Naive B cell (primary cell): ENCODE results near the gene IFT57. TPM values are rescaled to one million over a fixed set of nuclear protein-coding genes. Genes with fewer than 3 reads are reported as not detected.
A peak's percentile ranks its signal among the peaks of the same experiment; 100 is the strongest.
"Not testable (repeated sequence)": the region's sequence is repeated elsewhere in the genome, so short reads cannot be mapped to it uniquely, and the experiment has no call there.

Experiments
- ATAC-seq, 2 donors: fragments of 150-1000 bp; cut with Tn5 transposase; 2 replicates each; pipeline ENCODE4 v1.10.0; 2021; ENCODE audit warnings: low read depth in 2 of 2, mild to moderate bottlenecking in 2 of 2, moderate library complexity in 2 of 2
- DNase-seq: peaks from one replicate; pipeline ENCODE4 v3.0.0; 2022
- H3K27ac Mint-ChIP-seq, 6 donors: one replicate each; pipeline ENCODE4 v1.8.0; 2020 to 2022; ENCODE audit warnings: mild to moderate bottlenecking in 6 of 6, mixed read lengths in 6 of 6, moderate library complexity in 5 of 6, inconsistent platforms in 2 of 6
- H3K27me3 Mint-ChIP-seq, 3 donors: one replicate each; pipeline ENCODE4 v1.8.0; 2021 to 2022; ENCODE audit warnings: mixed read lengths in 3 of 3, mild to moderate bottlenecking in 1 of 3
- H3K36me3 Mint-ChIP-seq, 2 donors: one replicate each; pipeline ENCODE4 v1.8.0; 2020 to 2022; ENCODE audit warnings: mixed read lengths in 2 of 2, inconsistent platforms in 1 of 2, mild to moderate bottlenecking in 1 of 2
- H3K4me1 Mint-ChIP-seq, 3 donors: one replicate each; pipeline ENCODE4 v1.8.0; 2020 to 2022; ENCODE audit warnings: mixed read lengths in 3 of 3, inconsistent platforms in 1 of 3, mild to moderate bottlenecking in 1 of 3, moderate library complexity in 1 of 3
- H3K4me3 Mint-ChIP-seq, 8 donors: one replicate each; pipeline ENCODE4 v1.8.0; 2020 to 2022; ENCODE audit warnings: mild to moderate bottlenecking in 8 of 8, mixed read lengths in 8 of 8, moderate library complexity in 8 of 8, inconsistent platforms in 2 of 8
- H3K9me3 Mint-ChIP-seq, 7 donors: one replicate each; pipeline ENCODE4 v1.8.0; 2020 to 2022; ENCODE audit warnings: mixed read lengths in 7 of 7, mild to moderate bottlenecking in 5 of 7, inconsistent platforms in 2 of 7, moderate library complexity in 1 of 7
- polyA plus RNA-seq, 6 donors: library from polyadenylated mRNA; unstranded; fragments of 300-500 nt; fragmentation: Illumina TruSeq; gene quantifications; one replicate each; pipeline ENCODE4 v1.2.3, GENCODE V29; 2021; ENCODE audit warnings: low read depth in 6 of 6

Gene IFT57
- polyA plus RNA-seq = 100 to 1,000 TPM; 160 to 239 (median 203) TPM

DNA sequence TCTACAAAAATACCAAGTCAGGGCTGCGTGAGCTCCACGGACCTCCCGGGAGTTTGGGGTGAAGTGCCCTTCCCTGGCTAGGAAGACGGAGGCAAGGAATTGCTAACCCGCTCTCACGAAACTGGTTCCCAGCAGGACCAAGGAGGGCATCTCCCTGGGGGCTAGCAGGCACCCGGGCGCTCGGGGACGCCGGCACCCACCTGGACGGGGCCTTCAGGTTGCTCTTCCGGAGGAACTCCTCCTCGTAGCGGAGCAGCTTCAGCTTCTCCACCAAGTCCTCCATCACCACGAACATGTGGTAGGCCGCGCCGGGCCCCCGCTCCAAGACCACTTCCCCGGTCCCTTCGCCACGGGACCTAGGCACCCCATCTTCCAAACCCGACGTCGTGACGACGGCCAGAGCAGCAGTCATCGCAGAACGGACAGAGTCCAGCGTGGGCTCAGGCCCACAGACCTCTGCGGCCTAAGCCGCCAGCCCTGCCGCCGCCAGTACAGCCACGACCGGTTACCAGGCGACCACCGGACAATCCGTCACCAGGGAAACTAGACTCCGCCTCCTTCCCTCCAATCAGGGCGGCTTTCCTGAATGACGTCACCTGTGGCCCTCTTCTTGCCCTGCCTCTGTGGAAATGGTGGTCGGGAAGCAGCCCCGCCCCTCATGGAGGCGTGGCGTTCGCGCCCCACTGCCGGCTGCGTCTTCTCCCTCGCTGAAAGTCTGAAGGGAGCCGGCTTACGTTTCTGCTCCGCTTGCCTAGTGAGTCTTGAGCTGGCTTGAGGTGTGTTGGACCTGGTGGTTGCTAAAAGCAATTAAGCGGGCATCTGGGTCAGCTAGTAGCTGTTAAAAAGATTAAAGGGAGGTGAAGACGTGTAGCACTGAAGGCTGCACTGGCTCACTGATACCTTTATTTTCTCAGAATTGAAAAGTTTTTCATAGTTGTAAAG, at the start of gene IFT57:
TSS of gene IFT57 (minus strand) at position 514 of the 942 bp plus-strand sequence. CDS start at position 412, 102 bp downstream.
- Mint-ChIP-seq H3K4me1 (peaks cover 27 to 58% (median 50%) of the 10 kb centered on the region in 3 donors), H3K4me3 (peak within 1 kb of the TSS; percentile 97 to 100 (median 100)), H3K36me3 (peaks cover 0 to 6% of the 10 kb centered on the region in 2 donors), H3K9me3 (no peaks in the 10 kb centered on the region), H3K27ac (peak within 1 kb of the TSS; percentile 99 to 100 (median 100)), H3K27me3 (no peaks in the 10 kb centered on the region)
- DNase-seq (peak; percentile 99), ATAC-seq (peak; percentile 82 to 87)

DNA sequence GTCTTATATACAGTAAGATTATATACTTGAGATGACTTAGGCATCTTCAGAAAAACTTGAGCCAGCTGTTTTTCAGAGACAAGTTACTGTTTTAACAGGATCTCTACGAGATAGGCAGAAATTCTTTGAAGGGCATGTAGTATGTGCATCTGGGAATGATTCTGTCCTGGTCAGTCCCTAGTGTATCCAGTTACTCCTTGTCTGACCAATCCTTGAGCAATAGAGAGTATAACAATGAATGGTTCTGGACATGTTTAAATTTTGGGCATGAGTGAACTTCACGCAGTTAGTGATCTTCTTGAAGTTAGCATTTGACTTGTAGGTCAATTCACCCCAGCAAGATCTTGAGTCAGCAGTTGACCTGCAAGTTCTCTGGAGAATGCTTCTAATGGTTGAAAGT, 49.4 kb upstream of the IFT57 start:
- no peak for ATAC-seq
- no peaks in the 10 kb centered on the region for H3K27me3 Mint-ChIP-seq

GRCh38 chr3:108268235-108268634, 46.0 kb upstream of the IFT57 start:
- not testable (repeated sequence) for DNase-seq, H3K27ac Mint-ChIP-seq, H3K27me3 Mint-ChIP-seq, ATAC-seq, H3K36me3 Mint-ChIP-seq, H3K4me1 Mint-ChIP-seq
- Mint-ChIP-seq H3K9me3 (peaks cover 0 to 17% (median 12%) of the 10 kb centered on the region in 7 donors), H3K4me3 (peak overlapping the region in 1 of 8 donors; percentile 42)

More for the DNA sequence above, 49.4 kb upstream of the IFT57 start:
- H3K36me3 Mint-ChIP-seq = no peaks in the 10 kb centered on the region
- H3K4me3 Mint-ChIP-seq = no peak overlapping the region
- peaks cover 0 to 17% (median 14%) of the 10 kb centered on the region in 7 donors for H3K9me3 Mint-ChIP-seq
- no peaks in the 10 kb centered on the region for H3K4me1 Mint-ChIP-seq
- H3K27ac Mint-ChIP-seq = no peak overlapping the region
- DNase-seq = no peak

GRCh38 chr3:108264534-108265298, 42.5 kb upstream of the IFT57 start:
- Mint-ChIP-seq H3K9me3 (peaks cover 0 to 17% (median 12%) of the 10 kb centered on the region in 7 donors), H3K27ac (peak overlapping the region in 3 of 6 donors; percentile 11 to 62 (median 51))
- not testable (repeated sequence) for DNase-seq, H3K4me1 Mint-ChIP-seq, ATAC-seq, H3K27me3 Mint-ChIP-seq, H3K4me3 Mint-ChIP-seq, H3K36me3 Mint-ChIP-seq

DNA sequence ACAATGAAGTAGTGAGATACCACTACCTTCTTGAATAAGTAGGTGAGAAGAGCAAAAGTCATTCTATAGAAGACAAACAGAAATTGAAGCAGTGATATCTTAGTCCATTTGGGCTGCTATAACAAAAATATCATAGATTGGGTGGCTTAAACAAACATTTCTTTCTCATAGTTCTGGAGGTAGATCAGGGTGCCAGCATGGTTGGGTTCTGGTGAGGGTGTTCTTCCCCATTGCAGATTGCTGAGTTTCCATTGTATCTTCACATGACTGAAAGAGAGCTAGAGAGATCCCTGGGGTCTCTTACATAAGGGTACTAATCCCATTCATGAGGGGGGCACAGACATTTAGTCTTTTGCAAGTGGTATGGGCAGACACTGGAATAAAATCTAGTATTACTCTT, 32.9 kb upstream of the IFT57 start:
- Mint-ChIP-seq H3K4me1 (no peaks in the 10 kb centered on the region), H3K27ac (no peak overlapping the region), H3K36me3 (no peaks in the 10 kb centered on the region), H3K4me3 (no peak overlapping the region), H3K9me3 (no peaks in the 10 kb centered on the region), H3K27me3 (no peaks in the 10 kb centered on the region)
- no peak for DNase-seq
- no peak for ATAC-seq

- Mint-ChIP-seq H3K9me3 (no peaks in the 10 kb centered on the region), H3K27ac (no peak overlapping the region), H3K4me3 (no peak overlapping the region), H3K4me1 (no peaks in the 10 kb centered on the region), H3K27me3 (no peaks in the 10 kb centered on the region), H3K36me3 (no peaks in the 10 kb centered on the region)
- no peak for DNase-seq
- ATAC-seq = no peak
Observed at GRCh38 chr3:108251844-108252243, 29.6 kb upstream of the IFT57 start.

DNA sequence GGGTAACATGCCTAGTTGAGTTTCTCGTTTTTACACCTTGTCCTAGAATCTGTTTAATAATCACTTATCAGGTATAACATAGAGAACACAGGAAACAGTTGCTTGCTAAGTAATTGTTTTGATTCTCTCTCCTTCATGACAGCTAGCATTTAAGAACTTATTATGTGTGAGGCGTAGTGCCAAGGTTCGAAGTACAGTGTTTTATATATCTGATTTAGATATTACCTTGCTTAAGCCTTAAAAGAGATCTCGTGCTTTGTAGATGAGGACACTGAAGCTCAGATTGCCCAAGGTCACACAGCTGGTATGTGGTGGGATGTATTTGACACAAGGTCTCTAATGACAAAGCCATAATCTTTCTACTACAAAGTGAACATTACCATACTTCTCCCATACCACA, 29.0 kb upstream of the IFT57 start:
- Mint-ChIP-seq H3K4me1 (peaks cover 0 to 2% (median 0%) of the 10 kb centered on the region in 3 donors), H3K9me3 (no peaks in the 10 kb centered on the region), H3K36me3 (no peaks in the 10 kb centered on the region), H3K27ac (no peak overlapping the region), H3K27me3 (no peaks in the 10 kb centered on the region), H3K4me3 (no peak overlapping the region)
- DNase-seq (no peak), ATAC-seq (no peak)

- no peak for ATAC-seq
- no peak overlapping the region for H3K4me3 Mint-ChIP-seq
- no peak for DNase-seq
- peaks cover 4 to 5% (median 5%) of the 10 kb centered on the region in 3 donors for H3K4me1 Mint-ChIP-seq
- H3K36me3 Mint-ChIP-seq = no peaks in the 10 kb centered on the region
- peaks cover 0 to 2% (median 0%) of the 10 kb centered on the region in 7 donors for H3K9me3 Mint-ChIP-seq
- no peak overlapping the region for H3K27ac Mint-ChIP-seq
- no peaks in the 10 kb centered on the region for H3K27me3 Mint-ChIP-seq
Observed at GRCh38 chr3:108250626-108251025, 28.4 kb upstream of the IFT57 start.

- peaks cover 6 to 10% of the 10 kb centered on the region in 2 donors for H3K36me3 Mint-ChIP-seq
- H3K9me3 Mint-ChIP-seq = peaks cover 0 to 12% (median 7%) of the 10 kb centered on the region in 7 donors
- ATAC-seq = no peak
- DNase-seq = no peak
- H3K27ac Mint-ChIP-seq = no peak overlapping the region
- peaks cover 15 to 19% (median 16%) of the 10 kb centered on the region in 3 donors for H3K4me1 Mint-ChIP-seq
- no peaks in the 10 kb centered on the region for H3K27me3 Mint-ChIP-seq
- H3K4me3 Mint-ChIP-seq = no peak overlapping the region
Observed at GRCh38 chr3:108243243-108243642, 21.0 kb upstream of the IFT57 start.

DNA sequence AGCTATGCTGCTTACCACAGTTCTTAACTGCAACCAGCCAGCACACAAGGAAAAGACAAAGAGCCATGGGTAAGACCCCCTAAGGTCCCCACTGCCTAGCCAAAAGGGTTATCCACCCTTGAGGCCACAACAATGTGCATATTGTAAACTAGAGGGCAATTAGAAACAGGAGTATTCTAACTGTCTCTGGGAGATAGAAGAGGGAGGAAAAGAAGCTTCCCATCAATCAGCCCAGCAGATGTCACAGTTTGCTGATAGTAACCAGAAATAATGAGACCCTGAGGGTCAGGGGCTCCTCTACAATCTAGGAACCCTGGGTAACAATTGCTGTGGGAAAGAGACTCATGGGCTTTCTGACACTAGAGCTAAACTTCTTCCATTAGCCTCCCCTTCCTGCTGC, 20.6 kb upstream of the IFT57 start:
- H3K27ac Mint-ChIP-seq = peak overlapping the region in 1 of 6 donors; percentile 16
- peaks cover 15 to 19% (median 16%) of the 10 kb centered on the region in 3 donors for H3K4me1 Mint-ChIP-seq
- DNase-seq = no peak
- H3K36me3 Mint-ChIP-seq = peaks cover 8 to 10% of the 10 kb centered on the region in 2 donors
- H3K27me3 Mint-ChIP-seq = no peaks in the 10 kb centered on the region
- H3K4me3 Mint-ChIP-seq = no peak overlapping the region
- no peak for ATAC-seq
- peaks cover 0 to 12% (median 7%) of the 10 kb centered on the region in 7 donors for H3K9me3 Mint-ChIP-seq

DNA sequence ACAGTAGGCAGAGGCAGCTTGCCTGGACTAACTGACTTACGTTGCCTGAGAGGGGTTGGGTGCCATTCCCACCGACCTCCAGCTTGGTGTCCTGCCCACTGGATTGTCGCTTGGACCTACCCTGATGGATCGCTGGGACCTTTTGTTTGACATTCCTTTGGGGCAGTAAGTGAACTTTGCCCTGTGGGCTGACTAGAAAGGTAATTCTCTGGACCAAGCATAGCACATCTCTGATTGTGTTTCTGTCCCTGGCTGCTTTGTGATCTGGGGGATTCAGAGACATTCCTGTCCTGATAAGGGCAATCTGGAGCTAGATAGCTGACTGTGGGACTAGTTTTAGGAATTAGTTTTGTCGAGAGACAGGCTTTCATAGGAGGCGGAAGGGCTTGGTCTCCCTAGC, 19.5 kb upstream of the IFT57 start:
- Mint-ChIP-seq H3K27me3 (no peaks in the 10 kb centered on the region), H3K9me3 (peaks cover 0 to 12% (median 7%) of the 10 kb centered on the region in 7 donors), H3K4me1 (peaks cover 15 to 19% (median 16%) of the 10 kb centered on the region in 3 donors), H3K36me3 (peaks cover 10 to 14% of the 10 kb centered on the region in 2 donors), H3K27ac (no peak overlapping the region), H3K4me3 (no peak overlapping the region)
- ATAC-seq (no peak), DNase-seq (no peak)

DNA sequence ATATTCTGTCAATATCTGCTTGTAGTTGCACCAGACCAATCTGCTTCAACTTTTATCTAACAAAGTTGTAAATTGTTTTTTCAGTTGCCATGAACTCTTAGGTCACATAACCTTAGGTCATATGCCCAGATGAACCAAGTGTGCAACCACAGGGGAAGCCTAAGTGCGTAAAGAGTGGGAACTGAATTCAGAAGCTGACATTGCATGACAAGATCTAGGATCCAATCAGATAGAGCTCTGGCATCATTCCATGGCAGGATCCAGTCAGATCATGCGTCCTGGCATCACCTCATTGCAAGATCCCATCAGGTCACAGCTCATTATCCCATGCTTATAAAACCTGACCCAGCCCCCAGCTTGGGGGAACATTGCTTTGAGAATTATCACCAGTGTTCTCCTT, 18.9 kb upstream of the IFT57 start:
- Mint-ChIP-seq H3K36me3 (peaks cover 10 to 14% of the 10 kb centered on the region in 2 donors), H3K27me3 (no peaks in the 10 kb centered on the region), H3K4me1 (peaks cover 11 to 18% (median 16%) of the 10 kb centered on the region in 3 donors), H3K4me3 (no peak overlapping the region), H3K9me3 (peaks cover 0 to 12% (median 7%) of the 10 kb centered on the region in 7 donors), H3K27ac (no peak overlapping the region)
- DNase-seq = peak; percentile 25
- peak; percentile 59 to 67 for ATAC-seq

- Mint-ChIP-seq H3K36me3 (peaks cover 4 to 11% of the 10 kb centered on the region in 2 donors), H3K4me1 (peaks cover 5 to 15% (median 11%) of the 10 kb centered on the region in 3 donors), H3K27me3 (no peaks in the 10 kb centered on the region), H3K4me3 (peak overlapping the region in 1 of 8 donors; percentile 67), H3K27ac (no peak overlapping the region), H3K9me3 (peaks cover 0 to 6% (median 3%) of the 10 kb centered on the region in 7 donors)
- ATAC-seq (no peak), DNase-seq (no peak)
Observed at GRCh38 chr3:108239082-108239481, 16.9 kb upstream of the IFT57 start.
